GM12891 (cell line): ENCODE measurements around the gene MRPL12.
A peak's percentile ranks its signal among the peaks of the same experiment; 100 is the strongest.

Experiments used
- DNase-seq: peaks from one replicate; pipeline ENCODE4 v3.0.0; 2011; ENCODE audit warnings: low spot score; ENCODE audit not compliant: insufficient read length
- FAIRE-seq: peaks from 2 replicates; lab custom pipeline; 2011; peaks lifted over from hg19 to GRCh38; lab: Jason Lieb, UNC
- PAX5 ChIP-seq: IDR thresholded peaks from 2 replicates; pipeline ENCODE4 v1.6.1; 2011; ENCODE audit warnings: low read length, moderate library complexity, mild to moderate bottlenecking; ENCODE audit not compliant: insufficient read depth, severe bottlenecking
- POLR2A ChIP-seq: IDR thresholded peaks from 2 replicates; pipeline ENCODE4 v1.6.1; 2011; ENCODE audit warnings: low read depth, low read length, control low read depth
- POLR2AphosphoS5 ChIP-seq: IDR thresholded peaks from 2 replicates; pipeline ENCODE4 v1.6.1; 2011; ENCODE audit warnings: low read depth, low read length, control low read depth
- POU2F2 ChIP-seq: IDR thresholded peaks from 2 replicates; pipeline ENCODE4 v1.6.1; 2011; ENCODE audit warnings: low read depth, mild to moderate bottlenecking, control low read depth, low read length, moderate library complexity
- SPI1 ChIP-seq: IDR thresholded peaks from 2 replicates; pipeline ENCODE4 v1.6.1; 2011; ENCODE audit warnings: low read depth, low read length, control low read depth
- TAF1 ChIP-seq: IDR thresholded peaks from 2 replicates; pipeline ENCODE4 v1.6.1; 2011; ENCODE audit warnings: low read depth, low read length, control low read depth

The MRPL12 gene

DNA sequence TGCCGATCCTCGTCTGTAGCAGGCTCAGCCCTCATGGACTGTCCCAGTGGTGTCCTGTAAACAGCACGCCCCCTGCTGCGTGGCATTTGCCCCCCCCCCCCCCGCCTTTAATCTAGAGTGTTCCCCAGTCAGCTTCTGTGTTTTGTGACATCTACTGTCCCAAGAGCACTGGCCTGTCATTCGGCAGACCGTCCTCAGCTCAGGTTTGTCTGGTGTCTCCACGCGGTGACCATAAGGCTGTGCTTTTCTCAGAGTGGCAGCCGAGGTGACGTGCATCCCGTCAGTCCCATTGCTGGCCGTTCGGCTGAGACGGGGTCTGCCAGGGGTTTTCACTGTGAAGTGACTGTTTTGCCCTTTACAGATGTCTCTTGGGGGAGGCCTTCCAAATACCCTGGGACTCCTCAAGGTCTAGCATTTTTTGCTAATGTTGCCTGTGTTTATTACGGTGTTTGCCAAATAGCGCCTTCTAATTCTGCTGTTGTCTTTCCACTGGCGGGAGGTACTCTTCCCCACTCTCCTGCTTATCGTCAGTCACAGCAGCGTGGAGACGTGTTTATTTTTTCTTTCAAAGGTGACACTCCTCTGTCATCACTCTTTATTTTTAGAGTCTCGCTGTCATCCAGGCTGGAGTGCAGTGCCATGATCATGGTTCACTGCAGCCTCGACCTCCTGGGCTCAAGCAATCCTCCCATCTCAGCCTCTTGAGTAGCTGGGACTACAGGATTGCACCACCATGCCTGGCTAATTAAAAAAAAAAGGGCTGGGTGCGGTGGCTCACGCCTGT lies 5.7 kb upstream of the MRPL12 start:
- TF ChIP-seq POLR2AphosphoS5 (no peak), TAF1 (no peak), POLR2A (no peak), POU2F2 (no peak), PAX5 (no peak)
- FAIRE-seq (no peak), DNase-seq (no peak)

GRCh38 chr17:81700353-81701287 lies 2.5 kb upstream of the MRPL12 start:
- TF ChIP-seq TAF1 (no peak), POLR2A (no peak), POU2F2 (no peak), SPI1 (no peak), PAX5 (no peak), POLR2AphosphoS5 (no peak)
- FAIRE-seq: no peak
- no peak for DNase-seq

DNA sequence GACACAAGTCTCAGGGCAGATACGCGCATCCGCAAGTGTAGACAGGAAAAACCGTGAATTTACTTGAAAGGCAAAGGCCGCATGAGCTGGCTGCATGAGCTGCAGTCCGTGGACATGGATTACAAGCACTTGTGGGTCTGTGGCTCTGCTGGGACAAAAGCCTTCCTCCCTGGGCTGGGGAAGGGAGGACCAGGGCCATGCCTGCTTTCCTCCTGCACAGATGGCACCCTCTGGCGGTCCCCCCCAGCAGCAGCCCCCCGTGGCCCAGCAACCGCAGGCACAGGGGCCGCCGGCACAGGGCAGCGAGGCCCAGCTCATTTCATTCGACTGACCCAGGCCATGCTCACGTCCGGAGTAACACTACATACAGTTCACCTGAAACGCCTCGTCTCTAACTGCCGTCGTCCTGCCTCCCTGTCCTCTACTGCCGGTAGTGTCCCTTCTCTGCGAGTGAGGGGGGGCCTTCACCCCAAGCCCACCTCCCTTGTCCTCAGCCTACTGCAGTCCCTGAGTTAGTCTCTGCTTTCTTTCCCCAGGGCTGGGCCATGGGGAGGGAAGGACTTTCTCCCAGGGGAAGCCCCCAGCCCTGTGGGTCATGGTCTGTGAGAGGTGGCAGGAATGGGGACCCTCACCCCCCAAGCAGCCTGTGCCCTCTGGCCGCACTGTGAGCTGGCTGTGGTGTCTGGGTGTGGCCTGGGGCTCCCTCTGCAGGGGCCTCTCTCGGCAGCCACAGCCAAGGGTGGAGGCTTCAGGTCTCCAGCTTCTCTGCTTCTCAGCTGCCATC lies 1.7 kb upstream of the MRPL12 start:
- peak; percentile 59 for TF ChIP-seq POLR2A
- 0 out of 2 replicates have a peak, but pooled peaks have one; percentile 11 for TF ChIP-seq POU2F2
- TF ChIP-seq TAF1: no peak
- no peak for TF ChIP-seq PAX5
- peak; percentile 17; the same call in 1 of the 2 replicates for TF ChIP-seq POLR2AphosphoS5
- no peak for FAIRE-seq
- no peak for DNase-seq

- DNase-seq: no peak
- no peak for FAIRE-seq
- TF ChIP-seq POU2F2 (no peak), SPI1 (no peak), POLR2A (no peak), TAF1 (no peak), POLR2AphosphoS5 (no peak), PAX5 (no peak)
Observed at GRCh38 chr17:81703747-81704654, 834 bp downstream of the MRPL12 start.

DNA sequence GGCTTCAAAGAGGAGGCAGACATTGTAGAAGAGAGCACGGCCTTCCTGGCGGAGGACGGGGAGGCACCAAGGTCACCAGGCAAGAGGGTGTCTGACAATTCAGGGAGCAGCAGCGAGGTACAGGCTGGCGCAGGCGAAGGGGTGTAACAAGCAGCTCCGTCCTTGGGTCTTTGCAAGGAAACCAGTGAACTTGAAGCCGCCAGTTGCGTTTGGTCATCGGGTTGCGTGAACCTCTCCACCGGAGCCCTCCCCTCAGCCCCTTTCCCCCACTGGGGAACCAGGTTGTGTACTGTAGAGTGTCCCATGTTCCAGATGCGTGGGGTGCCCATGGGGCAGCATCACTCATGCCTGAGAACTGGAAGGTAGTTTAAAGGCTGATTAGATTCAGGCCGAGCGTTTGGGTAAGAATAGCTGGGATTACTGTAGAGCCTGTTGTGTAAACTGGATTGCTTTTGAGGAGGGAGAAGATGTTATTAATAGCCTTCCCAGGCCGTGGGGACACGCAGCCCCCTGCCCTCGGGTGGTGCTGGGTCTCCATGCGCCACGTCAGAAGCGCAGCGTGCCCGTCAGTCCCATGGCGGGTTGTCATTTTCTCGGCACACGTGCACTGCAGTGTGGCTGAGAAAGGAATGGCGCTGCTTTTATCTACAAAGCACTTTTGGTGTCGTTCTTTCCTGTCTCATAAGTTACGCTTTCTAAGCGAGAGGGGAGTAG lies 2.5 kb downstream of the MRPL12 start:
- no peak for TF ChIP-seq POU2F2
- 0 out of 2 replicates have a peak, but pooled peaks have one; percentile 33 for TF ChIP-seq POLR2AphosphoS5
- DNase-seq (no peak), FAIRE-seq (no peak)

- DNase-seq (no peak), FAIRE-seq (no peak)
- no peak for TF ChIP-seq SPI1
- TF ChIP-seq POLR2AphosphoS5: no peak
- TF ChIP-seq POLR2A: no peak
- TF ChIP-seq POU2F2: no peak
- no peak for TF ChIP-seq PAX5
- no peak for TF ChIP-seq TAF1
Observed at GRCh38 chr17:81706232-81706611, 3.1 kb downstream of the MRPL12 start.

DNA sequence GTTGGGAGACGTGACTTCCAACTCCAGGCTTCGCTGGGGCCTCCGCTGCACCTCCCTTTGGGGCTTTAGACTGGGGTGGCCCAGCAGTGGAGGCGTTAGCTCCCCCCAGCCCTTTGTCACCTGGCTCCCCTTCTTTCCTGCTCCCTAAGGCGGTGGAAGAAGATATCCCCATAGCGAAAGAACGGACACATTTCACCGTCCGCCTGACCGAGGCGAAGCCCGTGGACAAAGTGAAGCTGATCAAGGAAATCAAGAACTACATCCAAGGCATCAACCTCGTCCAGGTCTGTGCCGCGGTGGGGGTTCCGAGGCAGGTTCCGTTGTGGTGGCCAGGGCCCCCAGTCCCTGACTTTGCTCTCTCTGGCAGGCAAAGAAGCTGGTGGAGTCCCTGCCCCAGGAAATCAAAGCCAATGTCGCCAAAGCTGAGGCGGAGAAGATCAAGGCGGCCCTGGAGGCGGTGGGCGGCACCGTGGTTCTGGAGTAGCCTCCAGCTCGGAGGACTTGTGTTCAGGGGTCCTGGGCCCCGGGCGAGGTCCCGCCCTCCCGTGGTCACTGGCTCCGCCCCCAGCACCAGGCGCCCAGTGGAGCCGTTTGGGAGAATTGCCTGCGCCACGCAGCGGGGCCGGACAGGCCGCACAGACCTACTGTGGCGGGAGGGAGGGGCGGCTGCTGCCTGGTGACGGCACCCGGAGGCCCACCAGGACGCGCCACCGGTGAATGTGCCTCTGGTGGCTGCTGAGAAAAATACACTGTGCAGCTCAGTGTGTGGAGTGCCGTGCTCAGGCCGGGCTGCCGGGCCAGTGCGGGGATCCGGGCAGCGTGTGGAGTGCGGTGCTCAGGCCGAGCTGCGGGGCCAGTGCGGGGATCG lies 3.8 kb downstream of the MRPL12 start:
- no peak for FAIRE-seq
- no peak for TF ChIP-seq SPI1
- TF ChIP-seq PAX5: no peak
- no peak for TF ChIP-seq TAF1
- no peak for TF ChIP-seq POLR2A
- TF ChIP-seq POU2F2: no peak
- no peak for TF ChIP-seq POLR2AphosphoS5
- no peak for DNase-seq
